GM10266 (cell line): ENCODE measurements around the gene BCAS3.

Source experiments
- DNase-seq: peaks from one replicate; pipeline ENCODE4 v3.0.0; 2012; ENCODE audit errors: extremely low spot score
- CTCF ChIP-seq: IDR thresholded peaks from 2 replicates; pipeline ENCODE4 v1.5.1; 2012; ENCODE audit warnings: mild to moderate bottlenecking, low read depth; ENCODE audit not compliant: control insufficient read depth, insufficient read depth; ENCODE audit errors: missing control alignments

Gene BCAS3

GRCh38 chr17:61265397-61265796, 587.7 kb downstream of the BCAS3 start:
- DNase-seq, result no peak
- TF ChIP-seq CTCF, result no peak

DNA sequence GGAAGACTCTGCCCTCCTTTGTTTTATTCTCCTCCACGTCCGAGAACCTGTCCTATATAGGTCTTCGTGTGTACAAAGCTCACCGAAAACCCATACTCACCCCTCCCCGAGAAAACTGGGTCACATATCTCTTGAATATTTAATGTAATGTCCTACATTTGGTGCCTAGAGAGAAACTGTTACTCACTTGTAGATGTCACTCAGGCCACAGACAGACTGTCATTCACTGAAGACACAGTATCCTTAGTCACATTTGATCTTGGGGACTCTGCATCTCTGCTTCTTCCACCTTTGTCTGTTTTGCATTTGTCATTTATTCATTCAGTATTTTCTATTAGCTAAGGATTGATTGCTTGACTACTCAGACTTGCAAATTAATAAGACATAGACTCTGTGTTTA, 590.2 kb downstream of the BCAS3 start:
- no peak for TF ChIP-seq CTCF
- DNase-seq, result no peak

- no peak for DNase-seq
- TF ChIP-seq CTCF, result no peak
These were observed 597.7 kb downstream of the BCAS3 start for GRCh38 chr17:61275395-61275794.

GRCh38 chr17:61276806-61277205, 599.2 kb downstream of the BCAS3 start:
- TF ChIP-seq CTCF, result no peak
- no peak for DNase-seq

DNA sequence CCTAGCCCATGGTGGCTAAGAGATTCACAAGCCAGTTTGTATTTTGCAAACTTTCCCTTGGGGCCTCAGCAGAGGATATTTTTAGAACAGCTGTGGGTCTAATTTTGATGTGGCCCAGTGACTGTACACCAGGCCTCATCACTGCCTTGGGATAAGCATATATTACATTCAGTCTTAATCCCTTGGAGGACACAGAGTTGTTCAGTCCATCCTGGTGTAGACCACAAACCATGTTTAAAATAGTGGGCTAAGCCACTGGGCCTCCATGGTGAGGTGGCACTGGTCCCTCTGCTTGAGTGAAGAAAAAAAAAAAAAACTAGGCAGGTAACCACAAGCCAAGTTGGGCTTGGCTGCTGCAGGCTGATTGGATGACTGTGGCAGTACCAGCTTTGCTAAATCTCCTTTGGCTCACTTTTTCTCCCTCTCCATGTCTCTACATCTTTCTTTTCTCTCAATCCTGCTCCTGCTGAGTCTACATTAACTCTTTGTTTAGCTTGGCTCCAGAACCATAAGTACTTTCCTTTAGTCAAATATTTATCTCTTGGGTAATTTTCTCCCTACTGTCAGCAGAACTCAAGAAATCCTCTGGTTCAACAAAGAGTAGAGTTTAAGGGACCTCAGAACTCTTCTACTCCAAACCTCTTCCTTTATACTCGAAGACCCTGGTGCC, 602.0 kb downstream of the BCAS3 start:
- no peak for DNase-seq
- TF ChIP-seq CTCF, result no peak

DNA sequence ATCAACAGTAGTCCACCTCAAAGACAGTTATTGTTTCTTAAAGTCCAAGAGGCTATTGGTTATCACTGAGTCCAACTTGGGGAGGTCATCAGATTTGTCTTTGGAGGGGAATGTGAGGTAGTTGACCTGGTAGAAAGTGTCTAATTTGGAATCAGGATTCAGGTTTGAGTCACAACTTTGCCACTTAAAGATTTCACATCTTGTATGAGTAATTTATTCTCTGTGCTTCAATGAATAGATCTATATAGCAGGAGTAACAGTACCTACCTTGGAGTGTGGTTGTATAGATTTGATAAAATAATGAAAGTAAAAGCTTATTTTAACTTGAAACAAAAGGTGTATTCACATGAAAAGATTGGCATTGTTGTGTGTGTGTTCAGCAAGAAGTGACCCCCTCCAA, 602.7 kb downstream of the BCAS3 start:
- no peak for DNase-seq

GRCh38 chr17:61280851-61281250, 603.2 kb downstream of the BCAS3 start:
- TF ChIP-seq CTCF, result no peak
- no peak for DNase-seq

More for the DNA sequence above, 602.7 kb downstream of the BCAS3 start:
- TF ChIP-seq CTCF, result no peak
